Measurements from ENCODE around the gene MTERF1.

MTERF1 gene

GRCh38 chr7:91846436-91846835 lies 34.1 kb downstream of the MTERF1 start:
- Histone ChIP-seq H2AFZ (no peak overlapping the region), H3K79me2 (no peaks in the 10 kb centered on the region), H3K36me3 (ENCODE audit: control insufficient read depth, insufficient read depth, low read length) (no peaks in the 10 kb centered on the region), H3K4me2 (ENCODE audit: low read length) (no peak overlapping the region), H3K9me3 (ENCODE audit: control insufficient read depth, low read length) (no peaks in the 10 kb centered on the region), H3K4me1 (no peaks in the 10 kb centered on the region), H3K27me3 (ENCODE audit: control insufficient read depth, insufficient read depth, low read length) (no peaks in the 10 kb centered on the region), H3K27ac (no peak overlapping the region), H3K4me3 (ENCODE audit: low read depth, low read length) (no peak overlapping the region), H3K9ac (no peak overlapping the region)
- TF ChIP-seq, protein P1, sequence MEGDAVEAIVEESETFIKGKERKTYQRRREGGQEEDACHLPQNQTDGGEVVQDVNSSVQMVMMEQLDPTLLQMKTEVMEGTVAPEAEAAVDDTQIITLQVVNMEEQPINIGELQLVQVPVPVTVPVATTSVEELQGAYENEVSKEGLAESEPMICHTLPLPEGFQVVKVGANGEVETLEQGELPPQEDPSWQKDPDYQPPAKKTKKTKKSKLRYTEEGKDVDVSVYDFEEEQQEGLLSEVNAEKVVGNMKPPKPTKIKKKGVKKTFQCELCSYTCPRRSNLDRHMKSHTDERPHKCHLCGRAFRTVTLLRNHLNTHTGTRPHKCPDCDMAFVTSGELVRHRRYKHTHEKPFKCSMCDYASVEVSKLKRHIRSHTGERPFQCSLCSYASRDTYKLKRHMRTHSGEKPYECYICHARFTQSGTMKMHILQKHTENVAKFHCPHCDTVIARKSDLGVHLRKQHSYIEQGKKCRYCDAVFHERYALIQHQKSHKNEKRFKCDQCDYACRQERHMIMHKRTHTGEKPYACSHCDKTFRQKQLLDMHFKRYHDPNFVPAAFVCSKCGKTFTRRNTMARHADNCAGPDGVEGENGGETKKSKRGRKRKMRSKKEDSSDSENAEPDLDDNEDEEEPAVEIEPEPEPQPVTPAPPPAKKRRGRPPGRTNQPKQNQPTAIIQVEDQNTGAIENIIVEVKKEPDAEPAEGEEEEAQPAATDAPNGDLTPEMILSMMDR (IDR thresholded peaks at IDR 0.05) = no peak

GRCh38 chr7:91843831-91844230 lies 36.7 kb downstream of the MTERF1 start:
- H3K4me2 ChIP-seq (ENCODE audit: low read length) = no peak overlapping the region
- no peaks in the 10 kb centered on the region for H3K9me3 ChIP-seq (ENCODE audit: control insufficient read depth, low read length)
- TF ChIP-seq, protein P1 (IDR thresholded peaks at IDR 0.05) = no peak
- no peaks in the 10 kb centered on the region for H3K4me1 ChIP-seq
- H3K36me3 ChIP-seq (ENCODE audit: control insufficient read depth, insufficient read depth, low read length) = no peaks in the 10 kb centered on the region
- H3K4me3 ChIP-seq (ENCODE audit: low read depth, low read length) = no peak overlapping the region
- no peak overlapping the region for H3K27ac ChIP-seq
- no peak overlapping the region for H2AFZ ChIP-seq
- no peak overlapping the region for H3K9ac ChIP-seq
- H3K79me2 ChIP-seq = no peaks in the 10 kb centered on the region
- no peaks in the 10 kb centered on the region for H3K27me3 ChIP-seq (ENCODE audit: control insufficient read depth, insufficient read depth, low read length)

GRCh38 chr7:91838439-91838838 lies 42.1 kb downstream of the MTERF1 start:
- Histone ChIP-seq H2AFZ (no peak overlapping the region), H3K27me3 (ENCODE audit: control insufficient read depth, insufficient read depth, low read length) (no peaks in the 10 kb centered on the region), H3K27ac (no peak overlapping the region), H3K9ac (no peak overlapping the region), H3K79me2 (no peaks in the 10 kb centered on the region), H3K9me3 (ENCODE audit: control insufficient read depth, low read length) (no peaks in the 10 kb centered on the region), H3K4me1 (no peaks in the 10 kb centered on the region), H3K4me2 (ENCODE audit: low read length) (no peak overlapping the region), H3K36me3 (ENCODE audit: control insufficient read depth, insufficient read depth, low read length) (no peaks in the 10 kb centered on the region), H3K4me3 (ENCODE audit: low read depth, low read length) (no peak overlapping the region)
- TF ChIP-seq, protein P1 (IDR thresholded peaks at IDR 0.05) = no peak

GRCh38 chr7:91837397-91838070 lies 43.0 kb downstream of the MTERF1 start:
- no peak overlapping the region for H3K4me3 ChIP-seq (ENCODE audit: low read depth, low read length)
- no peaks in the 10 kb centered on the region for H3K27me3 ChIP-seq (ENCODE audit: control insufficient read depth, insufficient read depth, low read length)
- H3K4me2 ChIP-seq (ENCODE audit: low read length) = no peak overlapping the region
- H2AFZ ChIP-seq = no peak overlapping the region
- no peak overlapping the region for H3K27ac ChIP-seq
- TF ChIP-seq, protein P1 (IDR thresholded peaks at IDR 0.05) = no peak
- H3K36me3 ChIP-seq (ENCODE audit: control insufficient read depth, insufficient read depth, low read length) = no peaks in the 10 kb centered on the region
- H3K9ac ChIP-seq = no peak overlapping the region
- H3K79me2 ChIP-seq = no peaks in the 10 kb centered on the region
- no peaks in the 10 kb centered on the region for H3K4me1 ChIP-seq
- no peaks in the 10 kb centered on the region for H3K9me3 ChIP-seq (ENCODE audit: control insufficient read depth, low read length)

DNA sequence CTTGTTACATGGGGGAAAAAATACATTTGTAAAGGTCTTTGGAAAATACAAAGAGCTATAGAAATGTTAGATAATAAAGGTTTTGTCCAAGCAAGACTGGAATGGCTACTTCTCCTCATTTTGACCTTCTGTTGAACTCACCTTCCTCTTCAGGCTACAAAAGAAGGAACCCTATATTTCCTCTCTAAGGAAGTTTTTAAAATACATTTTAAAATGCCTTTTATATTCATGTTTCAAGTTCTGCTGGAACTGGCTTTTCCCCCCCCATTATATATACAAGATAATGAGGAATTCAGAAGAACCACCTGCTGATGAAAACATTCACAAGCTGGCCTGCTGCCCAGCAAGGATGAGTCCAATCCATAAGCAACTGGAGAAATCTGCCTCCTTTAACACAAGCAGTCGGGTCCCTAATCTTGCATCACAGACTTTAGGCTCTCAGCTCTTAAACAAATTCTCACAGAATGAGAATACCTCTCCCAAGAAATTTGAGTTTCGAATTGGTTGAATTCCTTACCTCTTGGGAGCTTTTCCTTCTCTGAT lies 44.6 kb downstream of the MTERF1 start:
- Histone ChIP-seq H3K79me2 (no peaks in the 10 kb centered on the region), H3K36me3 (ENCODE audit: control insufficient read depth, insufficient read depth, low read length) (no peaks in the 10 kb centered on the region), H3K4me1 (no peaks in the 10 kb centered on the region), H3K27ac (no peak overlapping the region), H2AFZ (no peak overlapping the region), H3K27me3 (ENCODE audit: control insufficient read depth, insufficient read depth, low read length) (no peaks in the 10 kb centered on the region), H3K9me3 (ENCODE audit: control insufficient read depth, low read length) (no peaks in the 10 kb centered on the region), H3K4me2 (ENCODE audit: low read length) (no peak overlapping the region), H3K4me3 (ENCODE audit: low read depth, low read length) (no peak overlapping the region), H3K9ac (no peak overlapping the region)
- TF ChIP-seq, protein P1 (IDR thresholded peaks at IDR 0.05) = no peak
